ENCODE results near the gene THAP7.

- TF ChIP-seq CTCF (IDR thresholded peaks at IDR 0.05; ENCODE audit: insufficient read depth, low read depth, low read length) (no peak), EZH2 (IDR thresholded peaks at IDR 0.05; ENCODE audit: insufficient read depth, low read length) (no peak)
Observed at GRCh38 chr22:20985720-20986119, 16.2 kb downstream of the THAP7 start.
